ENCODE data around the gene SLC22A14. TPM values are rescaled to one million over a fixed set of nuclear protein-coding genes. Genes with fewer than 3 reads are reported as not detected.

Gene SLC22A14
- total RNA-seq, 4 donors from 2014 or later, result 0.28 TPM; not detected in 3

GRCh38 chr3:38353151-38353550 lies 71.1 kb downstream of the SLC22A14 start:
- Histone ChIP-seq H3K27ac (no peak overlapping the region), H3K36me3 (no peaks in the 10 kb centered on the region), H3K9me3 (no peaks in the 10 kb centered on the region), H3K27me3 (no peaks in the 10 kb centered on the region), H3K4me3 (no peak overlapping the region), H3K4me1 (no peaks in the 10 kb centered on the region)
- intact Hi-C loops (cut with DNase I; ENCODE audit: low total_unique reads), result no loop called here
- no peak for DNase-seq
- TF ChIP-seq POLR2A (IDR thresholded peaks at IDR 0.05), result no peak
- no peak for TF ChIP-seq CTCF (IDR thresholded peaks at IDR 0.05)

GRCh38 chr3:38354588-38355330 lies 72.7 kb downstream of the SLC22A14 start:
- intact Hi-C loops (cut with DNase I; ENCODE audit: low total_unique reads), result no loop called here
- Histone ChIP-seq H3K27me3 (no peaks in the 10 kb centered on the region), H3K9me3 (no peaks in the 10 kb centered on the region), H3K27ac (no peak overlapping the region), H3K36me3 (no peaks in the 10 kb centered on the region), H3K4me1 (no peaks in the 10 kb centered on the region), H3K4me3 (no peak overlapping the region)
- no peak for TF ChIP-seq CTCF (IDR thresholded peaks at IDR 0.05)
- no peak for TF ChIP-seq POLR2A (IDR thresholded peaks at IDR 0.05)
- DNase-seq, result no peak

GRCh38 chr3:38359038-38359437 lies 76.9 kb downstream of the SLC22A14 start:
- no peaks in the 10 kb centered on the region for H3K27me3 ChIP-seq
- intact Hi-C loops (cut with DNase I; ENCODE audit: low total_unique reads), result no loop called here
- H3K4me1 ChIP-seq, result no peaks in the 10 kb centered on the region
- no peak for DNase-seq
- no peak overlapping the region for H3K4me3 ChIP-seq
- H3K36me3 ChIP-seq, result no peaks in the 10 kb centered on the region
- TF ChIP-seq CTCF (IDR thresholded peaks at IDR 0.05), result no peak
- TF ChIP-seq POLR2A (IDR thresholded peaks at IDR 0.05), result no peak
- no peaks in the 10 kb centered on the region for H3K9me3 ChIP-seq
- H3K27ac ChIP-seq, result no peak overlapping the region

- Histone ChIP-seq H3K9me3 (no peaks in the 10 kb centered on the region), H3K27ac (no peak overlapping the region), H3K4me1 (no peaks in the 10 kb centered on the region), H3K27me3 (no peaks in the 10 kb centered on the region), H3K36me3 (no peaks in the 10 kb centered on the region), H3K4me3 (no peak overlapping the region)
- DNase-seq, result no peak
- intact Hi-C loops (cut with DNase I; ENCODE audit: low total_unique reads), result no loop called here
- no peak for TF ChIP-seq POLR2A (IDR thresholded peaks at IDR 0.05)
- TF ChIP-seq CTCF (IDR thresholded peaks at IDR 0.05), result no peak
Observed at GRCh38 chr3:38360345-38360744, 78.3 kb downstream of the SLC22A14 start.

- H3K9me3 ChIP-seq, result no peaks in the 10 kb centered on the region
- intact Hi-C loops (cut with DNase I; ENCODE audit: low total_unique reads), result no loop called here
- TF ChIP-seq CTCF (IDR thresholded peaks at IDR 0.05) (no peak), POLR2A (IDR thresholded peaks at IDR 0.05) (no peak)
- H3K4me3 ChIP-seq, result no peak overlapping the region
- no peaks in the 10 kb centered on the region for H3K4me1 ChIP-seq
- no peak overlapping the region for H3K27ac ChIP-seq
- H3K27me3 ChIP-seq, result no peaks in the 10 kb centered on the region
- no peak for DNase-seq
- H3K36me3 ChIP-seq, result no peaks in the 10 kb centered on the region
Observed at GRCh38 chr3:38361496-38361895, 79.4 kb downstream of the SLC22A14 start.
